ENCODE results near the gene TBC1D22A.

Gene TBC1D22A

DNA sequence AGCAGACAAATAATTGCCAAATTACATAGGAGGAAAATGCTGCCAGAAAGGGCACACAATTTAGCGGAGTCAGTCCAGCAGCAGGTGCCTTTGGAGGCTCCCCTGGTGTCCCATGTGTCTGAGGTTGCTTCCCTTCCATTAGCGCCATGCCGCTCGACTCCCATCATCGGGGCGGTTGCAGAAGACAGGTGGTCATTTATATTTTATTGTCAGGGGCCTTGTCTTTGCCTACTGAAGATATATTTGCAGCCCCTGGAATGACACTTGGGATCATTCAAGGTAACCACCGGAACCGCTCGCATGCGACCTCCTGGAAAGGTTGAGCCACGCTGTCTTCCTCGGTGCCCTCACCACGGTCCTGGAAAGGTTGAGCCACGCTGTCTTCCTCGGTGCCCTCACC, 298.3 kb downstream of the TBC1D22A start:
- DNase-seq (ENCODE audit: low spot score): no peak

GRCh38 chr22:47061226-47061625, 298.8 kb downstream of the TBC1D22A start:
- DNase-seq (ENCODE audit: low spot score): no peak

DNA sequence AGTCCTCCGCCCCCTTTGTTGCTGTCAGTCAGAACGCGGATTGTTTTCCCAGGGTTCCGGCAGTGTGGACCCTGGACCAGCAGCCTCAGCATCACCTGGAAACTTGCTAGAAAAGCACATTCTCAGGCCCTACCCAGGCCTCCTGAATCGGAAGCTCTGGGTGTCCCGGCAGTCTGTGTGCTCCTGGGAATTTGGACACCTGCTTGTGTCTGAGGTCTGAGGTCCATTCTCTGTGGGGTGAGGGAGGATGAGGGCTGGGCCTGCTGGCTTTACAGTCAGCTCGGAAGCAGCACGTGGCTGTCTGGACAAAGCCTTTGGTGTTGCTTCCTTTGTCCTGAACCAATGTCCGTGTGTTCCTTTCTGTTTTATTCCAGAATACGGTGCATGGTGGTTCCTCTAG, 299.7 kb downstream of the TBC1D22A start:
- no peak for DNase-seq (ENCODE audit: low spot score)

DNA sequence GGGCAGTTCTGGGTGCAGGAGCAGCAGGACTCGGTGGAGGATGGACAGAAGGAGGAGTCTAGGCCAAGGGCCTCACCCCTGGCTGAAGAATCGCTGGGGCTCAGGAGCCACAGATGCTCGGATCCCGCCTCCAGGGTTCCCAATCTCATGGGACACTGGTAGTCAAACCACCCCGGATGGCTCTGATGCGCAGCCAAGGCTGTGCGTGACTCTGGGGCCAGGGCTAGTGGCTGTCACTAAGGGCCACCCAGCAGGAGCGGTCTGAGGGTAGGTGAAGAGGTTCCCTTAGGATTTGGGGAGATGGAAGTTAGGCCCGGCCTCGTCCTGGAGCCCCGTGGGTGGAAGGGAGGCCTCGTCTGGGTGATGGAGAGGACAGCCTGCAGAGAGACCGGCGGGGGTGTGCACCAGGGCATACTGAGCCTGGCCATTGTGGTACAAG, 300.6 kb downstream of the TBC1D22A start:
- no peak for DNase-seq (ENCODE audit: low spot score)

- DNase-seq (ENCODE audit: low spot score): no peak
Observed at GRCh38 chr22:47063606-47064005, 301.2 kb downstream of the TBC1D22A start.

GRCh38 chr22:47064016-47064415, 301.6 kb downstream of the TBC1D22A start:
- no peak for DNase-seq (ENCODE audit: low spot score)

GRCh38 chr22:47064416-47064815, 302.0 kb downstream of the TBC1D22A start:
- DNase-seq (ENCODE audit: low spot score): no peak

- no peak for DNase-seq (ENCODE audit: low spot score)
Observed at GRCh38 chr22:47065756-47066615, 303.5 kb downstream of the TBC1D22A start.

GRCh38 chr22:47066616-47066905, 304.1 kb downstream of the TBC1D22A start:
- no peak for DNase-seq (ENCODE audit: low spot score)

GRCh38 chr22:47067321-47067890, 305.0 kb downstream of the TBC1D22A start:
- DNase-seq (ENCODE audit: low spot score): no peak

GRCh38 chr22:47067911-47068625, 305.6 kb downstream of the TBC1D22A start:
- no peak for DNase-seq (ENCODE audit: low spot score)

DNA sequence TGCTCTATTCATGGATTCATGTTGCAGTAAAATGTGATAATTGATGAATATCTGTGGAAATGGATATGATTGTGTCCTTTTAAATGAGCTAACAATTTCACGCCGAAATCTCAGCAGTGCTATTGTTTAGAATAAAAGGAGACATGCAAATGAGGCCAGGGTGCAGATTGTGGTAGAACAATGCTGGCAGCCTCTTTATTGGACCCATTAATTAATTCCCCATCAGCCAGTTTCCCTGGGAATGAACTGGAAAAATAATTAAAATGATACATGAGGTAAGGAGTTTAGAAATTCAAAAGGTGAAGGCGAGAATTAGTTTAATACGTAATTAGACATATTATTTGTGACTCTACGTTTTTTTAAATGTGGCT, 306.2 kb downstream of the TBC1D22A start:
- DNase-seq (ENCODE audit: low spot score): no peak

- no peak for DNase-seq (ENCODE audit: low spot score)
Observed at GRCh38 chr22:47069270-47069669, 306.8 kb downstream of the TBC1D22A start.

GRCh38 chr22:47071078-47071806, 308.8 kb downstream of the TBC1D22A start:
- DNase-seq (ENCODE audit: low spot score): no peak

DNA sequence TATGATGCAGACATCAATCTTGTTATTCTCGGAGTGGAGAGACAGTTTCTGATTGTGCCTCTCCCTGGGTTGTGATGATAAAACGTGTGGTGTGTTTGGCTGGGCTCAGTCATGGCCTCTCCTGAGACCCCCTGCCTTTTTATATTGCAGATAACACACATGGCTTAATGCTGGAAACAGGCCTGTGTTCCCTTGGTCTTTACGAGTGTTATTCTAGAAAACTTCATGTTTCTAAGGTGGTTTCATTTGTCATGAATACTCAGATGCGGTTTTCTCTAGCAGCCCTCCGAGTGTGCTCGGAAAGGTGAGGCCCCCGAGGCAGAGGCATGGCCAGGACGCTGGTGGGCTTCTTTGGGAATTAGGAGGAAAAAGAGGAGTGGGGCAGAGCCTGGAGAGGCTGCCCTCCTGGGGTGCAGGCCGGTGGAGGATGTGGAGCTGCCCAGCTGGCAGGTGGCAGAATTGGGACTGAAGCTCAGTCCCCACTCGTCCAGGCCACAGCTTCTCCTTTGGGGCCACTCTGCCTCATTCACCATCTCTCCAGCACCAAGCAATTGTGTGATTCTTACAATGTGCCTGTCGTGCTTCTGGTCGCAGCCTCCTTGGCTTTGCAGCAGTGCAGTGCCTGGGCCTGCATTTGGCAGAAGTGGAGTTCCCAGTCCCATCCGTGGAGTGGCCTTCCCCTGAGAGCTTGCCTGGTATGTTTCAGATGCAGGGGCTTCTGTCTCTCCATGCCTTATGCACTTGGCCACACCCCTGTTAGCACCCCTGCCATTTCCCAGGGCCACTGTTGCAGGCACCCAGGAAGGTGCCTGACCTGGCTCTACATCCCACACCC, 309.6 kb downstream of the TBC1D22A start:
- no peak for DNase-seq (ENCODE audit: low spot score)

GRCh38 chr22:47072642-47072967, 310.2 kb downstream of the TBC1D22A start:
- no peak for DNase-seq (ENCODE audit: low spot score)

DNA sequence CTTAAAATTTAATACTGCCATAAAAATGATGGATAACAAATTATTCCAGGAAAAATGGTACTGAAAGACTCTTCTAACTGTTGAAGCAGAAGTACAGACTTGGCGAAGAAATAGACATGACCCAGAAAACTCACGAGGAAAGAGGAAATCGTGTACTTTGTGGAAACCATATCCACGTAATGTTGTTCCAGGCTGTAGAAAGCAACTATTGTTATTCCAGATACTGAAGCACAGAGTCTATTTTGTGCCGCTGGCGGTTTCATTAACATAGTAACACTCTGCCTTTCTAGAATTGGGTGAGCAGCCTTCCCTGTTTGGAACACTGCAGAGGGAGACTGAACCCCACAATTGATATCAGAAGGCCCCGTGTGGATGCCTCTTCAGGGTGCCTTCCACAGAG, 310.6 kb downstream of the TBC1D22A start:
- no peak for DNase-seq (ENCODE audit: low spot score)

DNA sequence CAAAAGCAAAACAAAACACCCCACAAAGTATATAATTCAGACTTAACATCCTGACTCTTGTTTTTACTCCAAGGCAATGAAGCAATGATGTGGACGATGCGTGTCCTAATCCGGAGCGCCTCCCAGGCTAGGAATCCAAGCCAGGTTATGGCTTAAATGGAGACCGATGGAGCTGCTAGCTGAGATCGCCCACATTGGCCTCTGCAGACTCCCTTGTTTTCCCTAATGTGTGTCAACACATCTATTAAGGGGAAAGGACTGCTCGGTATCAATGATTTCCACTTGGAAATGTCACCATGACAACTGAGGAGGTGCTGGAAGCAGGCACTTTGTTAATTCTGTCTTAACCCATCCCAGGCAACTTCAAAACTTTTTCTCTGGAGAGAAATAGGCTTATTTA, 311.7 kb downstream of the TBC1D22A start:
- no peak for DNase-seq (ENCODE audit: low spot score)

DNA sequence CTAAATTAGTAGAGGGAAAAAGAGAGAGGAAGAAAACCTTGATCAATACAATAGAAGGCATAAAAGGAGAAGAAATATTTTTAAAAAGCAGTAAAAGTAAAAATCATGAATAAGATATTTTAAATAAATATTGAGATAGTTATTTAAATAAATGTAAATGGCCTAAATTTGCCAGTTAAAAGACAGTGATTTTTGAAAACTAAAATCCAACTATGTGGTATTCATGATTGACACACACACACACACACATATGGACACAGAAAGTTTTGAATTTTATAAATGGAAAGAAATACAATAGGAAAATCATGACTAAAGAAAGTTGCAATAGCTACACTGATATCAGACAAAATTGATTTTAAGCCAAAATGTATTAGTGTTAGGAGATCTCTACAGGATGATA, 313.1 kb downstream of the TBC1D22A start:
- DNase-seq (ENCODE audit: low spot score): no peak

DNA sequence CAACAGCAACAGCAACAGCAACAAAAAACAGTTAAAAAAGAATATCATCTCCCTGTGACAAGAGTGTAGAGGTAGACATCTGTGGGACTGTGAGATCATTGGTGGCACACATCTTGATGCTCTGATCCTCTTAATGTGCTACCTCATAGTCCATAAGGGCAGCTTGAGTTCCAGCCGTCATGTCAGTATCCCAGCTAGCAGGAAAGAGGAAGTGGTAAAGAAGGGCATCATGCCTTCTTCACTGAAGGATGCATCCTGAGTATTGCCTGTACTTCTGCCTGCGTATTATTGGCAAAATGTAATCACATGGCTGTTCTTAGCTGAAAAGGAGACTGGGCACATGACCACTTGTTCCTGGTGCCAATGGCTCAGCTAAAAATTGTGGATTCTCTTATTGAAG, 314.3 kb downstream of the TBC1D22A start:
- no peak for DNase-seq (ENCODE audit: low spot score)

DNA sequence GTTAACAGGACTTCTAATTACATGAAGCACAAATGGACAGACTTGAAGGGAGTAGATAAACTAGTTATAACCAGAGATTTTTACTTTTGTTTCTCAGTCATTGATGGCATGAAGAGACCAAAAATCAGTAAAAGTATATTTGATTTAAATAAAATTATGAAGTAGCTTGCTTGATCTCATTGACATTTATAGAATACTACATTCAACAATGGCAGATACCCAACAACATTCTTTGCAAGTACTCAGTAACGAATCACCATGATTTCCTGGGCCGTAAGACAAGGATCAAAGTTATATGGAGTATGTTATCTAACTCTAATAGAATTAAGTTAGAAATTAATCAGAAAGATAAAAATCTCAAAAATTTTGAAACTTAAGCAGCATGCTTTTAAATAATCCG, 317.6 kb downstream of the TBC1D22A start:
- no peak for DNase-seq (ENCODE audit: low spot score)

DNA sequence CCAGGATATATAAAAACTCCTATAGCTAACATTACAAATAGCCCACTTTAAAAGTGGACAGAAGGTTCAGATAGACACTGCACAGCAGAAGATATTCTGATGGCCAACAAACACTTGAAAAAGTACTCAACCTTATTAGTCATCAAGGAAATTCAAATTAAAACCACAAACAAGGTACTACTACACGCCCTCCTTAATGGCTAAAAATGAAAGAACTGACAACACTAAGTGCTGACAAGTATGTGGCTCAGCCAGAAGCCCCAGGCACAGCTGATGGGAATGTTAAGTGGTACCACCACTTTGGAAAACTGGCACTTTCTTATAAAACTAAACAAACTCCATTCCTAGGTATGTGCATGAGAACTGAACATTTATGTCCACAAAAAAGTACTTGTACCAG, 320.1 kb downstream of the TBC1D22A start:
- no peak for DNase-seq (ENCODE audit: low spot score)

All from kidney capillary endothelial cell (primary cell).